Neural cell (in vitro differentiated cells): ENCODE measurements around the gene MED26. TPM values are rescaled to one million over a fixed set of nuclear protein-coding genes. Genes with fewer than 3 reads are reported as not detected.

Experiments
- H2AFZ ChIP-seq: fragments of 200-600, 300-800 bp; sonication (generic), shearing (Covaris generic); 2 replicates; pipeline ENCODE4 v1.6.0; 2014; ENCODE audit warnings: low read depth, mild to moderate bottlenecking, antibody characterized with exemption, low read length, moderate library complexity
- H3F3A ChIP-seq: fragments of 200-600 bp; shearing (Covaris generic); 2 replicates; pipeline ENCODE4 v1.6.1; 2016; ENCODE audit warnings: mild to moderate bottlenecking, moderate library complexity, mixed read lengths, antibody characterized with exemption, low read length; ENCODE audit not compliant: insufficient read depth, poor library complexity, severe bottlenecking
- H3K27ac ChIP-seq: fragments of 200-600, 300-800 bp; sonication (generic), shearing (Covaris generic); 2 replicates; pipeline ENCODE4 v1.5.1; 2014; ENCODE audit warnings: mild to moderate bottlenecking, low read length, moderate library complexity
- H3K27me3 ChIP-seq: fragments of 300-800, 200-600 bp; sonication (generic), shearing (Covaris generic); 2 replicates; pipeline ENCODE4 v1.6.0; 2014; ENCODE audit warnings: mild to moderate bottlenecking, low read depth, low read length, moderate library complexity; ENCODE audit not compliant: insufficient read depth
- H3K36me3 ChIP-seq: fragments of 300-800, 200-600 bp; sonication (generic), shearing (Covaris generic); 2 replicates; pipeline ENCODE4 v1.5.1; 2014; ENCODE audit warnings: mild to moderate bottlenecking, antibody characterized with exemption, low read length, moderate library complexity; ENCODE audit not compliant: insufficient read depth
- H3K4me2 ChIP-seq: fragments of 300-800, 200-600 bp; sonication (generic), shearing (Covaris generic); 2 replicates; pipeline ENCODE4 v1.6.0; 2014; ENCODE audit warnings: mild to moderate bottlenecking, low read length
- H3K4me3 ChIP-seq: fragments of 300-800, 200-600 bp; sonication (generic), shearing (Covaris generic); 2 replicates; pipeline ENCODE4 v1.5.1; 2014; ENCODE audit warnings: mild to moderate bottlenecking, low read length, moderate library complexity
- H3K79me2 ChIP-seq: fragments of 200-600 bp; shearing (Covaris generic); replicated peaks from 2 replicates; pipeline ENCODE4 v1.6.0; 2014; ENCODE audit warnings: mild to moderate bottlenecking, low read length, moderate library complexity; ENCODE audit not compliant: insufficient read depth
- H3K9ac ChIP-seq: fragments of 300-800, 200-600 bp; sonication (generic), shearing (Covaris generic); 2 replicates; pipeline ENCODE4 v1.6.1; 2016; ENCODE audit warnings: mild to moderate bottlenecking, low read length, mixed read lengths
- H3K9me2 ChIP-seq: fragments of 200-600 bp; shearing (Covaris generic); 2 replicates; pipeline ENCODE4 v1.6.1; 2016; ENCODE audit warnings: mild to moderate bottlenecking, low read length, mixed read lengths; ENCODE audit not compliant: insufficient read depth
- H3K9me3 ChIP-seq: fragments of 200-600, 300-800 bp; sonication (generic), shearing (Covaris generic); 2 replicates; pipeline ENCODE4 v1.6.1; 2016; ENCODE audit warnings: mild to moderate bottlenecking, mixed run types, low read length, moderate library complexity, mixed read lengths
- H4K20me1 ChIP-seq: fragments of 200-600 bp; shearing (Covaris generic); 2 replicates; pipeline ENCODE4 v1.6.1; 2016; ENCODE audit warnings: mild to moderate bottlenecking, mixed run types; ENCODE audit not compliant: insufficient read depth
- CTCF ChIP-seq: fragments of 450-650 bp; IDR thresholded peaks from 2 replicates; pipeline ENCODE4 v1.5.1; 2014; ENCODE audit warnings: antibody characterized with exemption, mild to moderate bottlenecking, moderate library complexity; ENCODE audit not compliant: poor library complexity, severe bottlenecking
- EP300 ChIP-seq: fragments of 450-650 bp; conservative IDR thresholded peaks from 2 replicates; pipeline ENCODE4 v1.6.1; 2014; ENCODE audit warnings: antibody characterized with exemption, mild to moderate bottlenecking, moderate library complexity; ENCODE audit not compliant: poor library complexity, severe bottlenecking
- EZH2 ChIP-seq: fragments of 200-600, 300-800 bp; shearing (Covaris generic), sonication (generic); IDR thresholded peaks from 2 replicates; pipeline ENCODE4 v1.6.1; 2014; ENCODE audit warnings: antibody characterized with exemption, low read length, borderline replicate concordance, mild to moderate bottlenecking; ENCODE audit not compliant: insufficient read depth, poor library complexity, severe bottlenecking
- MXI1 ChIP-seq: fragments of 450-650 bp; conservative IDR thresholded peaks from 2 replicates; pipeline ENCODE4 v1.6.1; 2014; ENCODE audit warnings: antibody characterized with exemption, mild to moderate bottlenecking; ENCODE audit not compliant: poor library complexity, severe bottlenecking
- POLR2AphosphoS5 ChIP-seq: IDR thresholded peaks from 2 replicates; pipeline ENCODE4 v1.6.1; 2012
- RAD21 ChIP-seq: fragments of 450-650 bp; conservative IDR thresholded peaks from 2 replicates; pipeline ENCODE4 v1.6.1; 2014; ENCODE audit warnings: antibody characterized with exemption, mild to moderate bottlenecking, moderate library complexity
- REST ChIP-seq: IDR thresholded peaks from 2 replicates; pipeline ENCODE4 v1.6.1; 2012; ENCODE audit warnings: borderline replicate concordance
- SMC3 ChIP-seq: fragments of 450-650 bp; conservative IDR thresholded peaks from 2 replicates; pipeline ENCODE4 v1.6.1; 2014; ENCODE audit warnings: antibody characterized with exemption, mild to moderate bottlenecking, moderate library complexity; ENCODE audit not compliant: poor library complexity
- TAF1 ChIP-seq: IDR thresholded peaks from 2 replicates; pipeline ENCODE4 v1.6.1; 2012; ENCODE audit warnings: low read depth
- polyA plus RNA-seq: library from polyadenylated mRNA; depleted of rRNA; stranded (reverse); fragments of >200 nt; gene quantifications from 2 replicates; pipeline ENCODE4 v1.2.3, GENCODE V29; 2014

Gene MED26
- polyA plus RNA-seq, 1 donor from 2014 or later = 4.2 TPM

- Histone ChIP-seq H3K4me2 (no peak overlapping the region), H3K9ac (no peak overlapping the region), H4K20me1 (no peaks in the 10 kb centered on the region), H3K27me3 (no peaks in the 10 kb centered on the region), H3K9me2 (no peaks in the 10 kb centered on the region), H3K4me3 (no peak overlapping the region), H3K9me3 (no peaks in the 10 kb centered on the region), H3F3A (no peaks in the 10 kb centered on the region), H2AFZ (no peak overlapping the region), H3K27ac (no peak overlapping the region), H3K79me2 (peaks cover 29% of the 10 kb centered on the region), H3K36me3 (no peaks in the 10 kb centered on the region)
- TF ChIP-seq EP300 (no peak), SMC3 (no peak), EZH2 (no peak), REST (no peak), CTCF (no peak), MXI1 (no peak), TAF1 (no peak), RAD21 (no peak), POLR2AphosphoS5 (no peak)
Observed at GRCh38 chr19:16593181-16593580, 34.8 kb downstream of the MED26 start.

- H3K9ac ChIP-seq = no peak overlapping the region
- H3K9me3 ChIP-seq = no peaks in the 10 kb centered on the region
- H3K4me3 ChIP-seq = no peak overlapping the region
- no peaks in the 10 kb centered on the region for H3K9me2 ChIP-seq
- H3K27me3 ChIP-seq = no peaks in the 10 kb centered on the region
- no peaks in the 10 kb centered on the region for H4K20me1 ChIP-seq
- no peak overlapping the region for H3K27ac ChIP-seq
- H3K4me2 ChIP-seq = no peak overlapping the region
- H3K79me2 ChIP-seq = peaks cover 26% of the 10 kb centered on the region
- no peaks in the 10 kb centered on the region for H3F3A ChIP-seq
- H2AFZ ChIP-seq = no peak overlapping the region
- TF ChIP-seq SMC3 (no peak), REST (no peak), TAF1 (no peak), EP300 (no peak), RAD21 (no peak), MXI1 (no peak), POLR2AphosphoS5 (no peak), CTCF (no peak), EZH2 (no peak)
- no peaks in the 10 kb centered on the region for H3K36me3 ChIP-seq
Observed at GRCh38 chr19:16591803-16592556, 36.0 kb downstream of the MED26 start.
